Measurements from ENCODE around the gene UBE2I.

UBE2I gene

DNA sequence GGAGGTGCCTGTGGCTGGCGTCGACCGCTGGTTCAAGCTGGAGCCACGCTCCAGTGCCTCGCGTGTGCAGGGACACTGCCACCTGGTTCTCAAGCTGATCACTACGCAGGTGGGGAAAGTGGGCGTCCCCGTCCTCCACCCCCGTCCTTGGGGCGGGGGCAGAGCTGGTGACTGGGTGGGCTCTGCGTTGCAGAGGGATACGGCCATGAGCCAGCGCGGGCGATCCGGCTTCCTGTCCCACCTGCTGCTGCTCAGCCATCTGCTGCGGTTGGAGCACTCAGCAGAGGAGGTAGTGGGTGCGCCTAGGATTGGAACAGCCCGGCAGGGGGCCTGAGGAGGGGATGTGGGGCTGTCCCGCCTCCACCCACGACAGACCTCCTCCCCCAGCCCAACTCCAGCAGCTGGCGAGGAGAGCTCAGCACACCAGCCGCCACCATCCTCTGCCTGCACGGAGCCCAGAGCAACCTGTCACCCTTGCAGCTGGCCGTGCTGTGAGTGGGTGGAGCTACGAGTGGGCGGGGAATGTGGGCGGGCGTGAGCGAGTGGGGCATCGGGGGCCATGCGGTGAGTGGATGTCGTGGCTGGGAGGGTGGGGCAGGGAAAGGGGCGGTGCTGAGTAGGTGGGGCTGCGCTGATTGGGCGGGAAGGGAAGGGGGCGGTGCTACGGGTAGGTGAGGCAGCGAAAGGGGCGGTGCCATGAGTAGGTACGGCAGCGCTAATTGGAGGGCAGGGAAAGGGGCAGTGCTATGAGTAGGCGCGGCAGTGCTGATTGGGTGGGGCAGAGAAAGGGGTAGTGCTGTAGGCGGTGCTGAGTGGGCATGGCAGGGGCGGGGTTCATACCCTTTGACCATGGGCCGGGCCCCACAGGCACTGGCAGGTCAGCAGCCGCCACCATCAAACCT, 33.3 kb downstream of the UBE2I start (continued):
- TF ChIP-seq ZNF707 (tag by site-specific recombination; IDR thresholded peaks at IDR 0.05) (no peak), ZNF610 (tag by site-specific recombination; IDR thresholded peaks at IDR 0.05; ENCODE audit: borderline replicate concordance) (no peak), ZNF654 (tag by site-specific recombination; IDR thresholded peaks at IDR 0.05; ENCODE audit: low read depth) (no peak), ZNF645 (tag by site-specific recombination; IDR thresholded peaks at IDR 0.05) (no peak), PBX3 (CRISPR knock-in tag; IDR thresholded peaks at IDR 0.05) (no peak), ZNF548 (tag by site-specific recombination; IDR thresholded peaks at IDR 0.05) (no peak), ZNF23 (tag by site-specific recombination; IDR thresholded peaks at IDR 0.05; ENCODE audit: borderline replicate concordance) (no peak), ZNF354C (tag by site-specific recombination; IDR thresholded peaks at IDR 0.05; ENCODE audit: borderline replicate concordance, low read depth) (no peak), ZEB2 (tag by site-specific recombination; IDR thresholded peaks at IDR 0.05) (peak; percentile 23; the same call in 1 of the 2 replicates), ZNF221 (tag by site-specific recombination; IDR thresholded peaks at IDR 0.05; ENCODE audit: borderline replicate concordance) (no peak), PRDM1 (tag by site-specific recombination; IDR thresholded peaks at IDR 0.05) (no peak), ZNF785 (tag by site-specific recombination; IDR thresholded peaks at IDR 0.05) (no peak), ZNF623 (tag by site-specific recombination; IDR thresholded peaks at IDR 0.05) (no peak), ZNF248 (tag by site-specific recombination; IDR thresholded peaks at IDR 0.05) (no peak), ZBTB11 (tag by site-specific recombination; conservative IDR thresholded peaks at IDR 0.05; ENCODE audit: low read depth) (no peak), ZFHX2 (tag by site-specific recombination; conservative IDR thresholded peaks at IDR 0.05) (peak; percentile 100), YY1 (tag by site-specific recombination; IDR thresholded peaks at IDR 0.05) (no peak), ZNF555 (tag by site-specific recombination; conservative IDR thresholded peaks at IDR 0.05) (no peak), KLF10 (tag by site-specific recombination; IDR thresholded peaks at IDR 0.05) (peak; percentile 96), ZNF558 (tag by site-specific recombination; IDR thresholded peaks at IDR 0.05) (no peak), ZNF146 (tag by site-specific recombination; IDR thresholded peaks at IDR 0.05) (no peak), ZNF571 (tag by site-specific recombination; IDR thresholded peaks at IDR 0.05) (no peak)
- TF ChIP-seq, protein P1, sequence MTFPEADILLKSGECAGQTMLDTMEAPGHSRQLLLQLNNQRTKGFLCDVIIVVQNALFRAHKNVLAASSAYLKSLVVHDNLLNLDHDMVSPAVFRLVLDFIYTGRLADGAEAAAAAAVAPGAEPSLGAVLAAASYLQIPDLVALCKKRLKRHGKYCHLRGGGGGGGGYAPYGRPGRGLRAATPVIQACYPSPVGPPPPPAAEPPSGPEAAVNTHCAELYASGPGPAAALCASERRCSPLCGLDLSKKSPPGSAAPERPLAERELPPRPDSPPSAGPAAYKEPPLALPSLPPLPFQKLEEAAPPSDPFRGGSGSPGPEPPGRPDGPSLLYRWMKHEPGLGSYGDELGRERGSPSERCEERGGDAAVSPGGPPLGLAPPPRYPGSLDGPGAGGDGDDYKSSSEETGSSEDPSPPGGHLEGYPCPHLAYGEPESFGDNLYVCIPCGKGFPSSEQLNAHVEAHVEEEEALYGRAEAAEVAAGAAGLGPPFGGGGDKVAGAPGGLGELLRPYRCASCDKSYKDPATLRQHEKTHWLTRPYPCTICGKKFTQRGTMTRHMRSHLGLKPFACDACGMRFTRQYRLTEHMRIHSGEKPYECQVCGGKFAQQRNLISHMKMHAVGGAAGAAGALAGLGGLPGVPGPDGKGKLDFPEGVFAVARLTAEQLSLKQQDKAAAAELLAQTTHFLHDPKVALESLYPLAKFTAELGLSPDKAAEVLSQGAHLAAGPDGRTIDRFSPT (tag by site-specific recombination; IDR thresholded peaks at IDR 0.05): peak; percentile 78
- TF ChIP-seq, protein P2, sequence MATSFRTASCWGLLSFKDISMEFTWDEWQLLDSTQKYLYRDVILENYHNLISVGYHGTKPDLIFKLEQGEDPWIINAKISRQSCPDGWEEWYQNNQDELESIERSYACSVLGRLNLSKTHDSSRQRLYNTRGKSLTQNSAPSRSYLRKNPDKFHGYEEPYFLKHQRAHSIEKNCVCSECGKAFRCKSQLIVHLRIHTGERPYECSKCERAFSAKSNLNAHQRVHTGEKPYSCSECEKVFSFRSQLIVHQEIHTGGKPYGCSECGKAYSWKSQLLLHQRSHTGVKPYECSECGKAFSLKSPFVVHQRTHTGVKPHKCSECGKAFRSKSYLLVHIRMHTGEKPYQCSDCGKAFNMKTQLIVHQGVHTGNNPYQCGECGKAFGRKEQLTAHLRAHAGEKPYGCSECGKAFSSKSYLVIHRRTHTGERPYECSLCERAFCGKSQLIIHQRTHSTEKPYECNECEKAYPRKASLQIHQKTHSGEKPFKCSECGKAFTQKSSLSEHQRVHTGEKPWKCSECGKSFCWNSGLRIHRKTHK (tag by site-specific recombination; IDR thresholded peaks at IDR 0.05): no peak
- TF ChIP-seq, protein P3, sequence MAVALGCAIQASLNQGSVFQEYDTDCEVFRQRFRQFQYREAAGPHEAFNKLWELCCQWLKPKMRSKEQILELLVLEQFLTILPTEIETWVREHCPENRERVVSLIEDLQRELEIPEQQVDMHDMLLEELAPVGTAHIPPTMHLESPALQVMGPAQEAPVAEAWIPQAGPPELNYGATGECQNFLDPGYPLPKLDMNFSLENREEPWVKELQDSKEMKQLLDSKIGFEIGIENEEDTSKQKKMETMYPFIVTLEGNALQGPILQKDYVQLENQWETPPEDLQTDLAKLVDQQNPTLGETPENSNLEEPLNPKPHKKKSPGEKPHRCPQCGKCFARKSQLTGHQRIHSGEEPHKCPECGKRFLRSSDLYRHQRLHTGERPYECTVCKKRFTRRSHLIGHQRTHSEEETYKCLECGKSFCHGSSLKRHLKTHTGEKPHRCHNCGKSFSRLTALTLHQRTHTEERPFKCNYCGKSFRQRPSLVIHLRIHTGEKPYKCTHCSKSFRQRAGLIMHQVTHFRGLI (tag by site-specific recombination; IDR thresholded peaks at IDR 0.05): peak; percentile 81
- TF ChIP-seq, protein P4, sequence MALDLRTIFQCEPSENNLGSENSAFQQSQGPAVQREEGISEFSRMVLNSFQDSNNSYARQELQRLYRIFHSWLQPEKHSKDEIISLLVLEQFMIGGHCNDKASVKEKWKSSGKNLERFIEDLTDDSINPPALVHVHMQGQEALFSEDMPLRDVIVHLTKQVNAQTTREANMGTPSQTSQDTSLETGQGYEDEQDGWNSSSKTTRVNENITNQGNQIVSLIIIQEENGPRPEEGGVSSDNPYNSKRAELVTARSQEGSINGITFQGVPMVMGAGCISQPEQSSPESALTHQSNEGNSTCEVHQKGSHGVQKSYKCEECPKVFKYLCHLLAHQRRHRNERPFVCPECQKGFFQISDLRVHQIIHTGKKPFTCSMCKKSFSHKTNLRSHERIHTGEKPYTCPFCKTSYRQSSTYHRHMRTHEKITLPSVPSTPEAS (tag by site-specific recombination; IDR thresholded peaks at IDR 0.05): no peak

Measured in HEK293 (cell line).